ENCODE results near the gene CARD11. TPM values are rescaled to one million over a fixed set of nuclear protein-coding genes. Genes with fewer than 3 reads are reported as not detected.

The CARD11 gene
- polyA plus RNA-seq, 1 donor, result 4.8 TPM

- Histone ChIP-seq H3K36me3 (ENCODE audit: control insufficient read depth, insufficient read depth, low read length) (no peaks in the 10 kb centered on the region), H3K4me1 (ENCODE audit: control insufficient read depth, insufficient read depth, low read length) (no peaks in the 10 kb centered on the region), H3K27ac (ENCODE audit: low read length) (no peak overlapping the region), H3K9me3 (ENCODE audit: control insufficient read depth, low read depth, low read length) (no peaks in the 10 kb centered on the region), H3K4me3 (ENCODE audit: low read length) (no peak overlapping the region), H3K27me3 (ENCODE audit: control insufficient read depth, insufficient read depth, low read length) (no peaks in the 10 kb centered on the region)
- no peak for DNase-seq
- WGBS (ENCODE audit: insufficient coverage, low lambda C conversion rate), result no CpG with 5 or more reads among the region's 14 CpGs
These were observed 57.8 kb downstream of the CARD11 start for GRCh38 chr7:2985866-2986265.

DNA sequence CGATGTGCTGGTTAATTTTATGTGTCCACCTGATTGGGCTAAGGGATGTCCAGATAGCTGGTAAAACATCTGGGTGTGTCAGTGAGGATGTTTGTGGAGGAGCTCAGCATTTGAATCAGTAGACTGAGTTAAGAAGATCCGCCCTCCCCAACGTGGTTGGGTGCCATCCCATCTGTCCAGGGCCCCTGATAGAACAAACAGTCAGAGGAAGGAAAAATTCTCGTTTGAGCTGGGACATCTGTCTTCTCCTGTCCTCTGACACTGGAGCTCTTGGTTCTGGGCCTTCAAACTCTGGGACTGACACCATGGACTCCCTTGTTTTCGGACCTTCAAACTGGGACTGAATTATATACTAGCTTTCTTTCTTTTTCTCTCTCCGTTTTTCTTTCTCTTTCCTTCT lies 59.6 kb downstream of the CARD11 start:
- Histone ChIP-seq H3K4me3 (ENCODE audit: low read length) (no peak overlapping the region), H3K36me3 (ENCODE audit: control insufficient read depth, insufficient read depth, low read length) (no peaks in the 10 kb centered on the region), H3K9me3 (ENCODE audit: control insufficient read depth, low read depth, low read length) (no peaks in the 10 kb centered on the region), H3K4me1 (ENCODE audit: control insufficient read depth, insufficient read depth, low read length) (peaks cover 8% of the 10 kb centered on the region), H3K27me3 (ENCODE audit: control insufficient read depth, insufficient read depth, low read length) (peaks cover 4% of the 10 kb centered on the region), H3K27ac (ENCODE audit: low read length) (no peak overlapping the region)
- WGBS (ENCODE audit: insufficient coverage, low lambda C conversion rate), result no CpG with 5 or more reads among the region's 6 CpGs
- DNase-seq, result no peak

GRCh38 chr7:2983586-2983985 lies 60.1 kb downstream of the CARD11 start:
- no peak for DNase-seq

DNA sequence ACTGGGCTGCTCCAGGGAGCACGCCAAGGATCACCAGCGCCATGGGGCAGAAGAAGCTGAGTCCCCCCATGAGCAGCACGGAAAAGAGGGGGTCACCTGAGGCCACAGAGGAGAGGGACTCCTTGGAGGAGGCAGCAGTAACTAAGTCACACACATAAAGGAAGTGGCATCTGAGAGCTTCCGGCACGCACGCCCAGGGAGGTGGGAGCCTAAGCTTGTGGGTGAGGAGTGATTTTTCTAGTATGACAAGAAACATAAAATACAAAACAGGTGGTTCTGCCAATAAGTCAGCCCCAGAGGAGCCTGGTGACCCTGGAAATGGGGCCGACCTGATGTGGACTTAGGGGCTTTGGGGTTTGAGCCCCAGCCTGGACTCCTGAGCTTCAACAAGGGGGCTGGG lies 60.8 kb downstream of the CARD11 start:
- H3K27me3 ChIP-seq (ENCODE audit: control insufficient read depth, insufficient read depth, low read length), result peaks cover 4% of the 10 kb centered on the region
- H3K9me3 ChIP-seq (ENCODE audit: control insufficient read depth, low read depth, low read length), result no peaks in the 10 kb centered on the region
- no peak for DNase-seq
- no peak overlapping the region for H3K4me3 ChIP-seq (ENCODE audit: low read length)
- no peak overlapping the region for H3K27ac ChIP-seq (ENCODE audit: low read length)
- no CpG with 5 or more reads among the region's 7 CpGs for WGBS (ENCODE audit: insufficient coverage, low lambda C conversion rate)
- peaks cover 13% of the 10 kb centered on the region for H3K4me1 ChIP-seq (ENCODE audit: control insufficient read depth, insufficient read depth, low read length)
- no peaks in the 10 kb centered on the region for H3K36me3 ChIP-seq (ENCODE audit: control insufficient read depth, insufficient read depth, low read length)

More at GRCh38 chr7:2983586-2983985, 60.1 kb downstream of the CARD11 start:
- H3K4me3 ChIP-seq (ENCODE audit: low read length), result no peak overlapping the region
- no peaks in the 10 kb centered on the region for H3K9me3 ChIP-seq (ENCODE audit: control insufficient read depth, low read depth, low read length)
- no peaks in the 10 kb centered on the region for H3K36me3 ChIP-seq (ENCODE audit: control insufficient read depth, insufficient read depth, low read length)
- WGBS (ENCODE audit: insufficient coverage, low lambda C conversion rate), result no CpG with 5 or more reads among the region's 6 CpGs
- H3K4me1 ChIP-seq (ENCODE audit: control insufficient read depth, insufficient read depth, low read length), result peaks cover 13% of the 10 kb centered on the region
- H3K27me3 ChIP-seq (ENCODE audit: control insufficient read depth, insufficient read depth, low read length), result peaks cover 4% of the 10 kb centered on the region
- H3K27ac ChIP-seq (ENCODE audit: low read length), result no peak overlapping the region

DNA sequence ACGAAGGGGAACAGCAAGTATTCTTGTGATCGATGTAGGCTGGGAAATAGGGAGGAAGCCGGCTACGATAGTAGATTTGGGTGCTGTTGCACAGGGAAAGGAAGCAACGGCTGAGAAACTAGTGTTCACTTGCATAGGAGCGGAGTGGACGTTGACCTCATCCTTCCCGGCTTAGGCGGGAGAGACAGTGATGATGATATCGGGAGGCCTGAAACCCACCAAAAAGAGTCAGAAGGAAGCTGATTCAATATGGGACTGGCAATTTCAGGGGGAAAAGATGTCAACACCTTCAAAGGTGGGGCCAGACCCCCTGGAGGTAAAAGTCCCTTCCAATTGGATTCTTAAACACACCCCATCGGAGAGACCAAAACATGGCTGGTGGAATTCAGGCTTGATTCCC lies 61.3 kb downstream of the CARD11 start:
- H3K4me1 ChIP-seq (ENCODE audit: control insufficient read depth, insufficient read depth, low read length), result peaks cover 13% of the 10 kb centered on the region
- H3K4me3 ChIP-seq (ENCODE audit: low read length), result no peak overlapping the region
- H3K9me3 ChIP-seq (ENCODE audit: control insufficient read depth, low read depth, low read length), result no peaks in the 10 kb centered on the region
- no peak overlapping the region for H3K27ac ChIP-seq (ENCODE audit: low read length)
- peak in 1 of 2 donors; percentile 30 for DNase-seq
- H3K27me3 ChIP-seq (ENCODE audit: control insufficient read depth, insufficient read depth, low read length), result peaks cover 4% of the 10 kb centered on the region
- no peaks in the 10 kb centered on the region for H3K36me3 ChIP-seq (ENCODE audit: control insufficient read depth, insufficient read depth, low read length)
- WGBS (ENCODE audit: insufficient coverage, low lambda C conversion rate), result 48% methylated on average over 5 of the region's 11 CpGs

GRCh38 chr7:2981103-2981480 lies 62.6 kb downstream of the CARD11 start:
- no CpG with 5 or more reads among the region's 8 CpGs for WGBS (ENCODE audit: insufficient coverage, low lambda C conversion rate)
- Histone ChIP-seq H3K4me1 (ENCODE audit: control insufficient read depth, insufficient read depth, low read length) (peaks cover 13% of the 10 kb centered on the region), H3K36me3 (ENCODE audit: control insufficient read depth, insufficient read depth, low read length) (no peaks in the 10 kb centered on the region), H3K9me3 (ENCODE audit: control insufficient read depth, low read depth, low read length) (no peaks in the 10 kb centered on the region), H3K4me3 (ENCODE audit: low read length) (no peak overlapping the region), H3K27me3 (ENCODE audit: control insufficient read depth, insufficient read depth, low read length) (peaks cover 4% of the 10 kb centered on the region), H3K27ac (ENCODE audit: low read length) (no peak overlapping the region)
- DNase-seq, result no peak

GRCh38 chr7:2980401-2981102 lies 63.1 kb downstream of the CARD11 start:
- no peak for DNase-seq
- peaks cover 4% of the 10 kb centered on the region for H3K27me3 ChIP-seq (ENCODE audit: control insufficient read depth, insufficient read depth, low read length)
- no peak overlapping the region for H3K4me3 ChIP-seq (ENCODE audit: low read length)

GRCh38 chr7:2979951-2980350 lies 63.7 kb downstream of the CARD11 start:
- H3K4me3 ChIP-seq (ENCODE audit: low read length), result no peak overlapping the region
- DNase-seq, result no peak
- 80% methylated on average over 1 of the region's 13 CpGs for WGBS (ENCODE audit: insufficient coverage, low lambda C conversion rate)
- H3K36me3 ChIP-seq (ENCODE audit: control insufficient read depth, insufficient read depth, low read length), result no peaks in the 10 kb centered on the region
- H3K27me3 ChIP-seq (ENCODE audit: control insufficient read depth, insufficient read depth, low read length), result peaks cover 4% of the 10 kb centered on the region
- peaks cover 13% of the 10 kb centered on the region for H3K4me1 ChIP-seq (ENCODE audit: control insufficient read depth, insufficient read depth, low read length)
- H3K27ac ChIP-seq (ENCODE audit: low read length), result no peak overlapping the region
- no peaks in the 10 kb centered on the region for H3K9me3 ChIP-seq (ENCODE audit: control insufficient read depth, low read depth, low read length)

More at GRCh38 chr7:2980401-2981102, 63.1 kb downstream of the CARD11 start:
- Histone ChIP-seq H3K4me1 (ENCODE audit: control insufficient read depth, insufficient read depth, low read length) (peaks cover 13% of the 10 kb centered on the region), H3K27ac (ENCODE audit: low read length) (no peak overlapping the region), H3K9me3 (ENCODE audit: control insufficient read depth, low read depth, low read length) (no peaks in the 10 kb centered on the region), H3K36me3 (ENCODE audit: control insufficient read depth, insufficient read depth, low read length) (no peaks in the 10 kb centered on the region)
- WGBS (ENCODE audit: insufficient coverage, low lambda C conversion rate), result no CpG with 5 or more reads among the region's 27 CpGs

DNA sequence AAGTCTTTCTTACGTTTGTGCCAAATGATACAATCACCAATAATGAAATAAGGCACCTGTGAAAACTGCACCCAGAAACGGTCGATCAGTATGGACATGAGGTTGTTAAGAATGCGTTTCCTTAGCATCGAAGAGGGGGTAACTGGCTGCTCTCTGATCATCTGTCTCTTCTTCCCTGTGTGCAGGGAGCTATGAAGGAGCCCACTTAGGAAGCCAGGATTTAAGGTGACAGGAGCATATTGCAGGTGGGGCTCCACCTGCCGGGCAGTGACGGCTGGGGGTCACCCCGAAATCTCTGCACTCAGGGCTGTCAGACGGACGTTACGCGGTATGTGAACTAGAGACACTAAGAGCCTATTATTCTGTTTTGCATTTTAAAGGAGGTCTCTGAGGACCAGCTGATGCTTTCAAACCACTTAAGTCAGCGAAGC lies 64.5 kb downstream of the CARD11 start:
- H3K4me3 ChIP-seq (ENCODE audit: low read length), result peak overlapping the region; percentile 10
- no peaks in the 10 kb centered on the region for H3K9me3 ChIP-seq (ENCODE audit: control insufficient read depth, low read depth, low read length)
- no peak for DNase-seq
- no CpG with 5 or more reads among the region's 13 CpGs for WGBS (ENCODE audit: insufficient coverage, low lambda C conversion rate)
- H3K27ac ChIP-seq (ENCODE audit: low read length), result no peak overlapping the region
- peaks cover 13% of the 10 kb centered on the region for H3K4me1 ChIP-seq (ENCODE audit: control insufficient read depth, insufficient read depth, low read length)
- H3K36me3 ChIP-seq (ENCODE audit: control insufficient read depth, insufficient read depth, low read length), result no peaks in the 10 kb centered on the region
- peaks cover 4% of the 10 kb centered on the region for H3K27me3 ChIP-seq (ENCODE audit: control insufficient read depth, insufficient read depth, low read length)

GRCh38 chr7:2978408-2978807 lies 65.3 kb downstream of the CARD11 start:
- WGBS (ENCODE audit: insufficient coverage, low lambda C conversion rate), result 29% methylated on average over 3 of the region's 15 CpGs
- H3K27me3 ChIP-seq (ENCODE audit: control insufficient read depth, insufficient read depth, low read length), result peaks cover 4% of the 10 kb centered on the region
- peak; percentile 66 to 83 for DNase-seq
- H3K36me3 ChIP-seq (ENCODE audit: control insufficient read depth, insufficient read depth, low read length), result no peaks in the 10 kb centered on the region
- H3K4me1 ChIP-seq (ENCODE audit: control insufficient read depth, insufficient read depth, low read length), result peaks cover 13% of the 10 kb centered on the region
- peak overlapping the region; percentile 10 for H3K4me3 ChIP-seq (ENCODE audit: low read length)
- no peaks in the 10 kb centered on the region for H3K9me3 ChIP-seq (ENCODE audit: control insufficient read depth, low read depth, low read length)
- no peak overlapping the region for H3K27ac ChIP-seq (ENCODE audit: low read length)

DNA sequence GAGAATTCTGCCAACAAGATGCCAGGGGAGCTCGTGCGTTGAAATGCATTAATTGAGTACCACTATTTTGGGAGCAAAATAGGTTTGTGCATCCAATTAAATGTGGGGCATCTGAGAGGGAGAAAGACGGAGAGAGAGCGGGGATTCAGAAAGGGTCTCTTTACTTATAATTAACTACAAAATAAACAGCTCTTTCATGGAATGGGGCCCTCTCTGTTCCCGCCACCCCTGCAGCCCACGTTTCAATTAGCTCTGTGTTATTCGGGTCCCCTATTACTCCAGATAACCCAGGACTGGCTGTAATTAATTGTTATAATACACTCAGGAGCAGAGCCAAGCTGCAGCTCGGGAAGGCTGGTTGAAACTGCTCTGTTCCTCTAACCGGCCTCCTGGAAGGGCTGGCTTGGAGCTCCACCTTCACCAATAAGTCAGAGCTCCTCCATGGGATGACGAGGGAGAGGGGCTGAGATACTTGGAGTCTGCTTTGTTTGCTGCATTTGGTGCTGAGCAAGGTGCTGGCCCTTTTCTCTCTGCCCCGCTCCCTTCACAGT lies 67.8 kb downstream of the CARD11 start:
- no peak for DNase-seq
- WGBS (ENCODE audit: insufficient coverage, low lambda C conversion rate), result 100% methylated on average over 1 of the region's 11 CpGs
- no peak overlapping the region for H3K4me3 ChIP-seq (ENCODE audit: low read length)
- no peaks in the 10 kb centered on the region for H3K9me3 ChIP-seq (ENCODE audit: control insufficient read depth, low read depth, low read length)
- peaks cover 13% of the 10 kb centered on the region for H3K4me1 ChIP-seq (ENCODE audit: control insufficient read depth, insufficient read depth, low read length)
- no peak overlapping the region for H3K27ac ChIP-seq (ENCODE audit: low read length)
- no peaks in the 10 kb centered on the region for H3K36me3 ChIP-seq (ENCODE audit: control insufficient read depth, insufficient read depth, low read length)
- peaks cover 4% of the 10 kb centered on the region for H3K27me3 ChIP-seq (ENCODE audit: control insufficient read depth, insufficient read depth, low read length)
